GM18502 (cell line): ENCODE data around the gene PACSIN3.

Experiments used
- ATAC-seq: cut with Tn5 transposase; IDR thresholded peaks from one replicate; pipeline ENCODE4 v1.9.1; 2021; ENCODE audit warnings: mild to moderate bottlenecking; ENCODE audit not compliant: unreplicated experiment, poor library complexity

PACSIN3 gene

DNA sequence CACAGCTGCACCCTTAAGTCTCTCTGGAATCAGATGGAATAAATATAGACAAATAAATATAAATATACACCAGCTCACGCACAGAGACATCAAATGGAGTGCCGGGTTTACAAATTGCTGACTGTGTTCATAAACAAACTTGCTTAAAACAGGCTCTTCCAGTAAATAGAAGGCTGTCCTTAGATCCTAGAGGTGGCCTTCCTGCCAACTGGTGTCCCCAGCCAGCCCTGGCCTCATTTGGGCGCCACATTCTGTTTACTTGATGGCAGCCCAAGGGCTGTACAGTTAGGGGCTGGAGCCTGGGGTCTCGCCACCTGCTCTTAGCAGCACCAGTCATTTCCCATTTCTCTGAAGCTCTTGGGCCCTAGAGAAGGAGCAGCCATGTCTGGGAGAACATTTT is 30.4 kb downstream of the PACSIN3 start:
- no peak for ATAC-seq

DNA sequence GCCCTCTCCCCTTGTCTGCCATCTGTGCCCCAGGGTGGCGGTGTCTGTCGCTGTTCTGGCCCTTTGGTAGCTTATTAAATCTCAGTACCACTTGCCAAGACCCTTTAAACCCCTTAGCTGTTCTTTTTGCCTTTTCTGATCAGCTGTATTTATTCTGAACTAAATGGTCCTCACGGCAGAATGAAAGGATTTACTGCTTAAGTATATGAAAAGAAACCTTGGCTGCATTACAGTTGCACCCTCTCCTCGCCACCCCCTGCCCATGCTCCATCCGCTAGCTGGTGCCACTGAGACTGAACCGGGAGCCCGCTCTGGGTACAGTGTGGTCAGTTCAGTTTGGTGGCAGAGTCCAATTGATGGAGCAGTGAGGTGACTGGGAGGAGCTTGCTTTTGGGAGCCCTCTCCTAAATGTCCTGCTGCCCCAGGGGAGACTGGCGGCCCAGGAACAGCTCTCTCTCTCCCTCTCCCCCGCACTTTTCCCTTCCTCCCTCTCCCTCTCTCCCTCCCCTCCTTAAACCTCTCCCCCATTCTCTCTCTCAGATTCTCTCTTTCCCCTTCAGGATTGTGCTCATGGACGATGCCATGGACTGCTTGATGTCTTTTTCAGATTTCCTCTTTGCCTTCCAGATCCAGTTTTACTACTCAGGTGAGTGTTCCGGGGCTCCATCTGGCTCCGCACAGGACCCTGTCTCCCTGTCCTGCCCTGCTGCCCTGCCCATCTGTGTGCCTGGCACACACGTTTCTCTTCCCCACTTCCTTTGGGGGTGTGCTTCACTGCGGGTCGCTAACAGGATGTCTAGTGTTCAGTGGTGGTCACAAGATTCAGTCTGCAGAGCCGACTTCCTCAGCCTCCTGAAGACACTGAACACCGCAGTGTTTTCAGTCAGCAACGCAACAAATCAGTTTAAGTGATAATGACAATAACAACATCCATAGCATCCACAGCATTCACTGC is 31.3 kb downstream of the PACSIN3 start:
- ATAC-seq = no peak

DNA sequence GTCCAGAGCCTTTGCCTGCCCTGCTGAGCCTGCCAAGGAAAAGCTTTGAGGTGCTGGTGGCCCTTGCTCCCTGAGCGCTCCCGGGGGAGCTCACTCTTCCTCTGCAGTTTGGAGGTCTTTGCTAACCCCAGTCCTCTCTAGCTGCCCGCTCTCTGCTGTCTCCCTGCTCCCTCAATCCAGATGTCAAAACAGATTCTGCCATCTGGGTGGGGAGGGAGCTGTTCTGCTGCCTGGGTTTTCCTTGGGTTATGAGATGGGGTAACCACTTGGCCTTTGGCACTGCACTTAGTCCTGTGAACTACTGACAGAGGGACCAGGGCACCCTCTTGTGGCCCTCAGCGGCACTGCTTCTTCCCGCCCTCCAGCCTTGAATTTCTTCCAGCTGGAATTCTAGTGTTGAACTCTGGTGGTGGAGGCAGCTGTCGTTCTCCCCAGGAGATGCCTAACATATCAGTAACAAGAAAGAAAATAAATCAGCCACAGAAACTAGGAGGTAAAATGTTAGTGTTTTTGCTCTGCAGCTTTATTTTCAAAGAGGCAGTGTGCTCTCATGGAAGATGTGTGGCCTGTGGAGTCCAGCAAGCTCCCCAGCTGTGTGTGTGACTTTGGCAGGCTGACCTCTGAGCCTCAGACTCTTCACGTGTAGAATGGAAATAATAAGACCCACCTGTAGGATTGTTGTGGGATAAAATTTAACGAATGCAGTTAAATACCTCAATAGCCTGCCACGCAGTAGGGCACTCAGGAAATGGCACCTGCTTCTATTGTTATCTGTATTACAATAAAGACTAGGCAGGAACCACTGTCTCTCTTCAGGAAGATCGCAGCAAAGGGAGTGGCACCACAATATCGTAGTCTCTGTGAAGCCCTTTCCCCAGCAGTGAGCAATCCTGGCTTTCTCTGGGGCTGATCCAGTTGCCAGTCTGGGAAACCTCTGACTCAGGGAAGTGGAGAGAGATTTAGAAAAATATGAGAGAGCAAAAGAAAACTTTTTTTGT is 33.0 kb downstream of the PACSIN3 start:
- no peak for ATAC-seq

DNA sequence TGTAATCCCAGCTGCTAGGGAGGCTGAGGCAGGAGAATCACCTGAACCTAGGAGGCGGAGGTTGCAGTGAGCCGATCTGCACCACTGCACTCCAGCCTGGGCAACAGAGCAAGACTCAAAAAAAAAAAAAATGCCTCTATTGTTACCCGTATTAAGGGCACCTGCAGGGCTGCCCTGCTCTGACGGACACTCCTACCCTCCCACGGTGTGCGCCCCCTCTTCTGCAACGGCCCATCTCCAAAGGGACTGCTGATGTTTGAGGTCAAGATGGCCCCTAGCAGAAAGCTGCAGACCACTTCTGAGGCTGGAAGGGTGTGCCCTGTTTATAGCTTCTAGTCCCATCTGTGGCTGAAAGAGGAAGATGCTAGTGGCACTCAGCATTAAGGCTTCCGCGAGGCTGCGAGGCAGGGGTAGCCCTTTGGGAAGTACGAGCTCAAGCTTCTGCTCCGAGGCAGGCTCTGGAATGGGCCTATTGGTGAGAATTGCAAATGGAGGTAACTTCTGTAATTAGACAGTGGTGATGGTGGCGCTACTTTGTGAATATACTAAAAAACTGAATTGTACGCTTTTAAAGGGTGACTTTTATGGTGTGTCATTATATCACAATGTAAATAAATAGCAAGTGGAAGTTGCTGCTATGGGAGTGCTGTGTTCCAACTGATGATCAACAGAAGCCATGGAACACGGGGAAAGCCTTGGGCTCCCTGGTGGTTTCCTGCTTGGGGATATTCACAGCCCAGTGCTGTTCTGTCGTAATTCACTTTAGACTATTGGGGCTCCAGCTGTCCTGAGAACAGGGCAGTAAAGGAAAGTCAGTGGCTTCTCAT is 33.9 kb downstream of the PACSIN3 start:
- no peak for ATAC-seq

DNA sequence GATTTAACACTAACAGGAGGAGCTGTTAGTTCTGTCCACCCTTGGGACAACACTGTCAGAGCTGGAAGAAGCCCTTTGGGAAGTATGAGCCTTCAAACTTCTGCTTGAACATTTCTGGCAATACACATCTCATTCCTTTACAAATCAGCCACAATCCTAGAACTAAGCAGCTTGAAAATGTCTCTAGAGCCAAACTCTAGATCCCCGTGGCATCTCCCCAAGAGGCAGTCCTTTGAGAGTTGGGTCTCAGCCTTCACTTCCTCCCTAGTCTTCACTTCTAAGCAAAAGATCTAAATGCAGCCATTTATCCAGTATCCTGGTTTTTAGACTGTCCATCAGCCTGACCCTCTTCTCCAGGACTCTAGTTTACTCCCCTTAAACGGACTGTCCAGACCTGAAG is 36.5 kb downstream of the PACSIN3 start:
- no peak for ATAC-seq

DNA sequence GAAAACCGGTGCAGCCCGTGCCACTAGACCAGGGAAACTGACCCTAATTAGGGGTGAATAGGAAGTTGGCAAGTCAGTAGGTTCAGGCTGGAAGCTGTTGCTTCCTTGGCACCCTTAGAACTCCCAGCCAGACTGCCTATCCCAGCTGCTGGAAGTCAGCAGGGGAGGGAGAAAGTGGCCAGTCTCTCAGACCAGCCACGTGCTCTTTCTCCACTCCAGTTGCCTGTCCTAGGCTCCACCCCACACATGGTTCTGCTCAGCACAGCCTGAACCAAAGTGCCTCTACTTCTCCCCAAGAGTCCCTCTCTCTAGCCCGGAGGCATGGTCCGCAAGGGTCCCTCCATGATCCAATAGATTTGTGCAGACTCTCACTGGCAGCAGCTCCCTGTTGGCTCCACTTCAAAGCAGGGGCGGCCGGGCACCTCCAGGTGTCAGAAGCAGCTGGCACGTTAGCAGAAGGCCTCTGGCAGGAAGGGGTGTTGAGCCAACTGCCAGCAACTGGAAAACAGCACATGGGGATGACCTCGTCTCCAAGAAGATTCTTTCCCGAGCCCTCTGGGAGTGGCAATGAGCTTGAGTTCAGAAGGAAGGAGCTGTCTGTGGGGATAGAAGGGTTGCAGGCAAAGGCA is 37.2 kb downstream of the PACSIN3 start:
- ATAC-seq = no peak

DNA sequence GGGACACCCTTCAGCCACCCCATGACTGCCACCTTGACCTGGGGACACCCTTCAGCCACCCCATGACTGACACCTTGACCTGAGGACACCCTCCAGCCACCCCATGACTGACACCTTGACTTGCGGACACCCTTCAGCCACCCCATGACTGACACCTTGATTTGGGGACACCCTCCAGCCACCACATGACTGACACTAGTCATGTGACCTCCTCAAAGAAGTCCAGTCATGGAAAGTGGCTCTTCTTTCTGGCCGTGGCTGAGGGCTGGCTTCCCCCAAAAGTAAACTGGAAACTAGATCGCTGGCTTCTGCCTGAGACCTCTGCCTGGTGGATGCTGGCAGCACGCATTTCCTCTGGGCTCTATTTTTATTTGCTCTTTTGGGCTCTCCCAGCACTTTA is 38.0 kb downstream of the PACSIN3 start:
- ATAC-seq = no peak

DNA sequence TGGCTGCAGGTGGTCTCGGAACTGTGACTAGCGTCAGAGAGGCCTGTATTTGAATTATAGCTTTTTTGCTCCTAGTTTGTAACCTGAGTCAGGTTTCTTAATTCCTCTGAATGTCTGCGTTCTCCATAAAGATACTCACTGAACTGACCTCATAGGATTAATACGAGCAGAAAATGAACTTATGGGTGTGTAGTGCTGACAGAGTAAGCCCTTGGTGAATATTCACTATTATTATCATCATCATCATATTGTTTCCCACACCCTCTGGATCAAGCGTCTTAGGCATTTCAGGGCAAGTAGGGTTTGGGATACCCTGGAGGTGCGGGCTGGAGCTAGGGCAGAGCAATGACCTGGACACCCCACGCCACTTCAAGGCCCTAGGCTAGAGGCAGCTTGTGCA is 38.6 kb downstream of the PACSIN3 start:
- no peak for ATAC-seq

DNA sequence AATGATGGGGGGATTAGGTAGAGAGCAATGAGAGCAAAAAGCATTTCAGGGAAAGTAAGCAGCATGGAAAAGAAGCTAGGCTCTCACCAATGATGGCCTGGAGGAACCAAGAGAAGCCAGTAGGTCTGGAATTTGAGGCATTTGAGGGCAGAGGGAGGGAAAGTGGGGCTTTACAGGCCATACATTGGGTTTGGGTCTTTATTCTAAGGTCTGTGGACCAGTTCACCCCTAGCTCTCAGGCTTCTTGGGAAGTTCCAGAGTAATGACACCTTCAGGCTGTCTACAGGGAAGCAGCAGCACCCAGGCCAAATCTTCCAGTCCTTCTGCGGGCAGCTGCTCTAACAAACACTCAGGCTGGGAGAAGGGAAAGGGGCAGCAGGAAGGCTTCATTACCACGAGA is 39.0 kb downstream of the PACSIN3 start:
- no peak for ATAC-seq

DNA sequence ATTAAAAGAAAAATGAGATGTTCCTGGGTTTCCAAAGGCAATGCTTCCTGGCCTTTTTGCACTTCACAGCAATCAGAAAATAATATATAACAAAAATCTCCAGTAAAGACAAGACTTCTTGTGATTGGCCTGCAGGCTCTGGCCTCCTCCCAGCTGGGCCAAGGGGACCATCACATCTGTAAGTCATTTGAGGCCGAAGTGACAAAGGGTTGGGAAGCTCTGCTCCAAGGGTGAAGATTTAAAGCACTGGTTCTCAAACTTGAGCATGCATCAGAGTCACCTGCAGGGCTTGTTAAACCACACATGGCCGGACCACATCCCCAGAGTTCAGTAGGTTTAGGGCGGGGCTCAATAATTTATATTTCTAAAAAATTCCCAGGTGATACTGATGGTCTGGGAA is 41.7 kb downstream of the PACSIN3 start:
- ATAC-seq = no peak

DNA sequence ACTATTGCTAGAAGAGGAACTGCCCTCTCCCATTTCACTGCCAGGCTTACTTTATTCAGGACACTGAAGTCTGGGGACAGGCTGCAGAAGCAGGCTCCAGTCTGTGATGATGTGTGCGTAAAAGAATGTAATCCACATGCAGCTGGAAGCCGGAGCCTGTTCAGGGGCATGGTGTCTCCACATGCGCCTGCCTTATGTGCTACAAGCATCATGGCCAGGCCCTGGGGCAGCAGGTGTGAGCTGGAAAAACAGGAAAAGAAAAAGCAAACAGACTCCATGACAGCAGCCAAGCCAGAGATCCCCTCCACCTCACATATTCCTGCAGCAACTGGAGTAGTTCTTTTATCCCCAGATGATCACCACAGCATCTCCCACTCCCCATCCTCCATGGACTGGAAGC is 42.9 kb downstream of the PACSIN3 start:
- no peak for ATAC-seq

DNA sequence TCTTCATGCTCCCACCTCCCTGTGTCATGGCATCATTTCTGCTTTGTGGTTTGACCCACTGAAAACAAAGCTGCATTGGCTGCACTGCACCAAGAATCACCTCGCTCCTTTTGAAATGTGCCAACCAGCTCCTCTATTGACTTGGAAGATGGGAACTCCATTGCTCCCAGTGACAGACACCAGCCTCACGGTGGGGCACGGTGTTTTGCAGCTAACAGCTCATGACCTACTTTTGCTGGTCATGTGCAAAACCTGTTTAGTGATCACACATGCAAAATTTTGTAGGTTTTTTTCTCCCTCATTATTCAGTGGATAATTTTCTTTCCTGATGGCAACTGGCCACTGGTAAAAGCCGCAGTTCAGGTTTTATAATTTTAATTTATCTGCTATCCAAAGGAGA is 46.4 kb downstream of the PACSIN3 start:
- ATAC-seq = no peak

DNA sequence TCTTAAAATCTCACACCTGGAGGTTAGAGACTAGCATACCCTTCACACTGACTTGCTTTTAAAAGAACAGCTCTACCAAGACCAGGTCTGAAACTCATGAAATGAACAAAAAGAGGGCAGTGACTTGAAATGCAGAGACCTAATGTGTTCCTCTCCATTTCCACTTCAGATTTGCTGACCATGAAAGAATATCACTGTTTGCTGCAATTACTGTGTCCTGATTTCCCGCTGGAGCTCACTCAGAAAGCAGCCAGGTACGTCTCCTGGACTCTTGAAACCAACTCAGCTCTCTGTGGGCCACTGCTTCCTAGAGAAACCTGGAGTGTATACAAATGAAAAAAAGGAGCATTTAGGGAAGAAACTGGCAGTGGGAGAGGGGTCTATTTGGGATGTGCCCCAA is 48.8 kb downstream of the PACSIN3 start:
- ATAC-seq = no peak

DNA sequence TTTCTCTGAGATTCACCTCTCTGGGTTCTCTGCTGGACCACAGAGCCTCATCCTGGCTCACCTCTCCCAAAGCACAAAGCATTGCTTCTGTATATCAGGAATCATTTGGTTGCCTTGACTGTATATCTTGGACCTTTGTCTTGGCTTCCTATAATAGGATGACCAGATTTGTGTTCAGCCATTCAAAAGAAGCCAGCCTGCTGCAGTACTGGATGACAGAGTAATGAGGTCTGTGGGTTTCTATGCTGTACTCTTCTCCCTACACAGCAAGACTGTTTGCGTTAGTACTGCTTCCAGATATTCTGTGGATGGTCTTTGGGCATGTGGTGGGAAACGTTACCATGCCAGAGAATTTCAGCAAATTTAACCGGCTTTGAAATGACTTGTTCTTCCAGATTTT is 49.3 kb downstream of the PACSIN3 start:
- ATAC-seq = no peak

DNA sequence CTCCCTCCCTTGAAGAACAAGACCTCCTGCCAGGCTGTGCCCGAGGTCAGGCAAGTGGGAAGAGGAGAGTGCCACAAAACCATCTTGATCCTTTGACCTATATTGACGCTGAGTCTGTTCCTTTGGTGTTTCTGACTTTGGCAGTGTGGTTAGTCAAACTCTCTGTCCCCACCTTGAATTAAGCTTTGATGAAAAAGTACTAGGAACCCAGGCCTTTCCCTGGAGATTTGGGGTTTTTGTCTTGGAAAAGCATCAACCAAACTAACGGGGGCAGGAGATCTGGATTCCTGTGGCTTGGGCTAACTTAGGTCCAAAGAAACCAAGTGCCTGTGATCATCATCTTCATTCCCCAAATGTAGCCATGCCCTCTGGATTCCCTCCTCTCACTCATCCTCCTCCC is 49.9 kb downstream of the PACSIN3 start:
- no peak for ATAC-seq

DNA sequence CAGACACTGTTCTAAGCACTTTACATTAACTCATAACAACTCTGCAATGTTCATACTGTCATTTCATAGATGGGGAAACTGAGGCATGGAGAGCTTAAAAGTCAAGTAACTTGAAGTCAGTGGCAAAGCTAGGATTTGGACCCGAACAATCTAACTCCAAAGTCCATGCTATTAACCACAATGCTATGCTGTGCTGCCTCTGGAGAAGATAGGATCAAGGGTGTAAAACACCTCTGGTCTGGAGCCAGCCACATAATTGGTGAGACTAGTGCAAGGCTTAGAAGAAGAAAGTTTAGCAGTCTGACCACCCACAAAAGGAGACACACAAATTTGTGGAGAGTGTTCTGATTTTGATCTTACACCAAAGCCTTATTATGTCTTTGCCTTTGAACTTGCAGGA is 53.3 kb downstream of the PACSIN3 start:
- ATAC-seq = no peak

DNA sequence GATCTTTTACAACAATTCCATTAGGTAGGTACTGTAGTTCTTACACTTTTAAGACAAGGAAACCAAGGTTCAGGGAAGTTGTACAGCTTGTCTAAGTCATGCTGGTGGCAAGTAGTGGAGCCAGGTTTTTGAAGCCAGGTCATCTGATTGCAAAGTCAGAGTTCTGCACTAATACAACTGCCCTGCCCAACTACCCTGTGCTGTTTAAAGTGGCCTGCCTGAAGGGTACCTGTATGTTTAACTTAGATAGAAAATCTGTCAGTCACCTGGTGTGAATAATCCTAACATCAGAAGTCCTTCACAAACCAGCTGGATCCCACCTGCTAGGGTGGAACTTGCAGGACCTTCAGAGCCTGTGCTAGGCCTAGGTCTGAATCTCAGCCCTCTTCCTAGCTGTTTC is 53.7 kb downstream of the PACSIN3 start:
- no peak for ATAC-seq

DNA sequence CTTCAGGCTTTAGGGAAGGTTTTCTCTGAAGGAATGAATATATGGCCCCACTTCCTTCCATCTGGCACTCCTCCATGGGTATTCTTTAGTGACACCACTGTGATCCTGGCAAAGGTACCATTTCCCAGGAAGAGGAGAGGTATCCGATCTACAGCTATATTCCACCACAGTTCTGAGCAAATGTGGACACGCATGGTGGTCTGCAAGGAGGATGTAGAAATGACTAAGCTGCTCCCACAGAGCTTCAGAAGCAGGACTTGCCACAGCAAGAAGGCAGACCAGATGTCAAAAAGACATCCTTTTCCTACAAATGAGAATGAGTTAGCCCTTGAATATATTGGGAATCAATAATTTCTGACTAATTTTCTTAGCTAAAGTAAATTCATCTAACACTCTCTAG is 55.1 kb downstream of the PACSIN3 start:
- no peak for ATAC-seq

DNA sequence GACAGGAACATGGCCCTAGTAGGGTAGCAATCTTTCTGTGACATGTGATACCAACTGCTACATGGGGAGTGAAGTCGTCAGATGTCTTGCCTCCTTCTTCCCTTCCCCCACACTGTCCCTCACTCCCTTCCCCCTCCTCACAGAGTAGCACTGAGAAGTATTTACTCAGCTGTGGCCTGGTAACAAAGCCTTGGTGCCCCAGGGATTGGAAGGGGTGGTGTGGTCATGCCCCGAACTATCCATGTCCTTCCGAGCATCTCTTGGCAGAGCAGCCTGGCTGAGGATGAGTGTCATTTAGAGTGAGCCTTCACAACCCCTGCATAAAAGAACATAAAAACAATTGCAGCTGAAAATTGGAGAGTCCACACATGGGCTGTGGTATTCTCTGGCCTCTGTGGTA is 55.7 kb downstream of the PACSIN3 start:
- no peak for ATAC-seq
